Embryonic facial prominence (tissue), 1 donor: Measurements from ENCODE around the gene TUBB4A.
"Not testable (repeated sequence)": the region's sequence is repeated elsewhere in the genome, so short reads cannot be mapped to it uniquely, and the experiment has no call there.

ENCODE experiments used
- DNase-seq: peaks from one replicate; pipeline ENCODE4 v3.0.0-alpha.2; 2016; ENCODE audit errors: extremely low spot score

The TUBB4A gene

DNA sequence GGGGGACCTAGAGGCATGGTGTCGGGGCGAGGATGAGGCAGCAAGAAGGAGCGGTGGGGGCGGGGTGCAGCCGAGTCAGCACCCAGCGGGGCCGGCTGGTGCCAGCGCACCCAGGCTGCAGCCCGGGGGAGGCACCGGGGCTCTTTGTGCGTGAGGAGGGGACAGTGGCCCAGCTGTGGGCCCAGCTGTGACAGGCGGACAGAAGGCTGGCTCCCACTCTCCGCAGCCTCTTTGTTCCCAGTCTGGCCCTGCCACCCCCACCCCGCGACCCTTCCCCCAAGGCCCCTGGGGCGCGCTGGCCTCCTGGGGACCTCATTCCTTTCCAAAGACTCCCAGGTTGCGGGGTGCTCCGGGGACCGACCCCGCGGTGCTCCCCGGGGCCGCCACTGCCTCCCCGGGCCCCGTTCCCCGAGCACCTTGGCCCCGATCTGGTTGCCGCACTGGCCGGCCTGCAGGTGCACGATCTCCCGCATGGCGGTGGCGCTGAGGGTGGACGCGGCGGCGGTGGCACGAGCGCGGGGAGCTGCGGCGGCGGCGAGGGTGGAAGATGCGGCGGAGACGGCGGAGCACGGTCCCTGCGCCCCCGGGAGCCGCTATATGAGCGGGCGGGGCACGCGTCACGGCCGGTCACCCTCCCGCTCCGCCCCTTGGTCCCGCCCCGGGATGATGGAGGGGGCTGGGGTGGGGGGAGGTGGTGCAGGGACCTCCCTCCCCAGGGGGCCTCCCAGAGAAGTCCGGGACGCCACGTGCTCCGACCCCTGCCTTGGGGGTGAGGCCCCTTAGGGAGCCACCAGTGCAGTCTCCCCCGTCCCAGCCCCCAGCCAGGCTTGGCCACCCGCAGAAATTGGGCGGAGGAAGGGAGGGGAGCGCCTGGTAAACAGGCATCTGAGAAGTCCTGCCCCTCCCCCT, at the start of gene TUBB4A:
TSS of gene TUBB4A (minus strand) at position 570 of the 909 bp plus-strand sequence. CDS start at position 473, 97 bp downstream.
- DNase-seq = no peak

DNA sequence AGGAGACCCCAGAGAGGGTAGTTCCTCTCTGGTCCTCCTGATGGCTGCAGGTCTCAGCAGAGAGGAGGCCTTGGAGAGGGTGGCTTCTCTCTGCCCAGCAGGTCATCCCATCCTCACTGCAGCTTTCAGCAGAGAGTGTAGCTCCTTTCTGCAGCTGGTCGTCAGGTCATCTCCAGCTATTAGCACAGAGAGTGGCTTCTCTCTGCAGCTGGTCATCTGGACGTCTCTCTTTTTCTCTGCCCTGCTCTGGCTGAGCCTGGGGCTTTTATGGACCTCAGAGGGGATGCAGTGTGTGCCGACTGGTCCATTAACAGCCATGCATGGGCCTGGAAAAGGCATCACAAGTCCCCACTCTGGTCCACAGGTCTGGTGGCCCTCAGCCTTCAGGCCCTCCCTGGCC, 49.0 kb upstream of the TUBB4A start:
- no peak for DNase-seq

DNA sequence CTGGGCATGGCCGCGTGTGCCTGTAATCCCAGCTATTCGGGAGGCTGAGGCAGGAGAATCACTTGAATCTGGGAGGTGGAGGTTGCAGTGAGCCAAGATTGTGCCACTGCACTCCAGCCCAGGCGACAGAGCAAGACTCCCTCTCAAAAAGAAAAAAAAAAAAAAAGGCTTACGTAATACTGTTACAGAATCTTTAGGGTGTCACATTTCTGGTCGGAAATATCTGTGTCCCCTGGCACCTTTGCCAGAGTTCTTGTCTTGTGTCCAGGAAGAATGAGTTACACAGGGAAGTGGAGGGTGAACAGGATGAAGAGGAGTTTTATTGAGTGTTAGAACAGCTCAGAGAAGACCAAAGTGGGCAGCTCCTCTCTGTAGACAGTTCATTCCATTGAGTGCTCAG, 48.6 kb upstream of the TUBB4A start:
- DNase-seq = not testable (repeated sequence)

DNA sequence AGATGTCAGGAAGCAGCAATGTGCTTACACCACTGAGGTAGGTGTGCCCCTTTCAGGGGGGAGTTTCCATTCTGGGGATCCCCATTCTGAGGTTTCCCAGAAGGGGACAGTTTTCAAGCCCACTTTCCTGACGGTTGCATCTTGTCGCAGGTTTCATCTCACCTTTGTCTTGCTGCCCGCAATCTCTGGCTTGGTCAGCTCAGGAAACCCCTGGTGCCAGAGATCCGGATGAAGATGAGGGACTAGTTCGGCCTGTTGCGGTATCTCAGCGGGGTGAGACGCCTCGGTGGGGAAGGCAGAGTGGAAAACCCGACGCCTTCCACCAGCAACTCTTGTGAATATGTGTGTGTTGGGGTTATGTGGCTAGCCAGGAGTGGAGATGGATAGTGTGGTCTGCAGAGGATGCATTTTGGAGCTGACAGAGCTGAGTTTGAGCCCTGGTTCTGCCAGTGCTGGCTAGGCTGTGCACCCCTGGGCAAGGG, 41.8 kb upstream of the TUBB4A start:
- DNase-seq = no peak

DNA sequence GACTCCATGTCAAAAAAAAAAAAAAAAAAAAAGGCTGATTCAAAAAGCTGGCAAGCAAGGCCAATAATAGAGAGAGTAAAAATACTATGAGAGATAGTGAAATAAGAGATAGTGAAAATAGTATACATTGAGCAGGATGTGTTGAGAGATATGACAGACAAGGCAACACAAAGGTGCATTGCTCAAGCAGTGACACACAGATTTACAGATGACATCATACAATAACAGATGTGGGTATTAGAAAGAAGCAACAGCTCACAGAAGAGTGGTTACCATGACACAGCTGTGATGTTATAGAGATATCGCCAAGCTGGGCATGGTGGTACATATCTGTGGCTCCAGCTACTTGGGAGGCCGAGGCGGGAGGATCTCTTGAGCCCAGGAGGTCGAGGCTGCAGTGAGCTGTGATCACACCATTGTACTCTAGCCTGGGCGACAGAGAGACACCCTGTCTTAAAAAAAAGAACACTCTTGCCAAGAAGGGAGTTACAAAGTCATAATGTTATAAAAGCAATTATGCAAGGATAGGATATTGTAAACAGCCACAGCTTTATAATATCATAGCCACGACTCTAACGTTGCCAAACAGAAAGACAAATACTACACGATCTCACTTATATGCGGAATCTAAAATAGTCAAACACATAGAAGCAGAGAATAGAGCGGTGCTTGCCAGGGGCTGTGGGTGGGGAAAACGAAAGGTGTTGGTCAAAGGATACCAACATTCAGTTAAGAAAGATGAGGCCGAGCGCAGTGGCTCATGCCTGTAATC, 39.0 kb upstream of the TUBB4A start:
- DNase-seq = no peak

DNA sequence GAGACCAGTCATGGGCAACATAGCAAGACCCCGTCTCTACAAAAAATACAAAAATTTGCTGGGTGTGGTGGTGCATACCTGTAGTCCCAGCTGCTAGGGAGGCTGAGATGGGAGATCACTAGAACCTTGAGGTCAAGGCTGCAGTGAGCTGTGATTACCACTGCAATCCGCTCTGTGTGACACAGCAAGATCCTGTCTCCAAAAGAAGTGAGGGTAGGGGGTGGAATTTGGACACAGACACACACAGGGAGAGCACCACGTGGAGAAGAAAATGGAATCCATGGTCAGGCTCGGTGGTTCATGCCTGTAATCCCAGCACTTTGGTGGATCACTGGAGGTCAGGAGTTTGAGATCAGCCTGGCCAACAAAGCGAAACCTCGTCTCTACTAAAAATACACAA, 37.4 kb upstream of the TUBB4A start:
- DNase-seq = no peak

DNA sequence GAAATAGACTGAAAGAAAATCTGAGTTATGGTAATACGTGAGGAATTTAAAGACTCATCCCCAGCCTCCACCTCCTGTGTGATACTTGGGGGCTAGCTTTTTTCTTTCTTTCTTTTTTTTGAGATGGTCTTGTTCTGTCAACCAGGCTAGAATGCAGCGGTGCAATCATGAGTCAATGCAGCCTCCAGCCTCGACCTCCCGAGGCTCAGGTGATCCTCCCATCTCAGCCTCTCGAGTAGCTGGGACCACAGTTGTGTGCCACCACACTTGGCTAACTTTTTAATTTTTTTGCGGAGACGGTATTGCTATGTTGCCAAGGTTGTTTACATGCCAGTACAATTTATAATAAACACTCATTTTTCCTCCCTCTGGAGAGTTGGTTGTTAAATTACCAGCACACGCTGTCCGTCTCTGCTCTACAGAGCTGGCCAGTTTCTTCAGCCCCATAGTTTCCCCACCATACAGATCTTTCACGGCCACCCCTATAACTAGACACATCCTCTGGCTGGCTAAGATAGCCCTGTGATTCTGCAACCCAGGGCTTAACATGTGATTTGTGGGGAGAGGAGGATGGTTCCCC, 33.5 kb upstream of the TUBB4A start:
- DNase-seq = no peak

DNA sequence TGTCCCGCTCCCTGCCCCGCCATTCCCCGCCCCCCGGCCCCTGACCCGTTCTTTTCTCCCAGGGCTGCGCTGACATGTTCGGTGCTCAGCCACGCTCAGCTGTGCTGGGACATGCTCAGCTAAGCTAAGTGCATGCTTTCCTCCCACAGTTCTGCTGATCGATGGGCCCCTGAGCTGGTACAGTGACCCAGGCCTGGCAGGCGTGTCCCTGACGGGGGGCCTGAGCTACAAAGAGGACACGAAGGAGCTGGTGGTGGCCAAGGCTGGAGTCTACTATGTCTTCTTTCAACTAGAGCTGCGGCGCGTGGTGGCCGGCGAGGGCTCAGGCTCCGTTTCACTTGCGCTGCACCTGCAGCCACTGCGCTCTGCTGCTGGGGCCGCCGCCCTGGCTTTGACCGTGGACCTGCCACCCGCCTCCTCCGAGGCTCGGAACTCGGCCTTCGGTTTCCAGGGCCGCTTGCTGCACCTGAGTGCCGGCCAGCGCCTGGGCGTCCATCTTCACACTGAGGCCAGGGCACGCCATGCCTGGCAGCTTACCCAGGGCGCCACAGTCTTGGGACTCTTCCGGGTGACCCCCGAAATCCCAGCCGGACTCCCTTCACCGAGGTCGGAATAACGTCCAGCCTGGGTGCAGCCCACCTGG, 32.5 kb upstream of the TUBB4A start:
- DNase-seq = no peak

DNA sequence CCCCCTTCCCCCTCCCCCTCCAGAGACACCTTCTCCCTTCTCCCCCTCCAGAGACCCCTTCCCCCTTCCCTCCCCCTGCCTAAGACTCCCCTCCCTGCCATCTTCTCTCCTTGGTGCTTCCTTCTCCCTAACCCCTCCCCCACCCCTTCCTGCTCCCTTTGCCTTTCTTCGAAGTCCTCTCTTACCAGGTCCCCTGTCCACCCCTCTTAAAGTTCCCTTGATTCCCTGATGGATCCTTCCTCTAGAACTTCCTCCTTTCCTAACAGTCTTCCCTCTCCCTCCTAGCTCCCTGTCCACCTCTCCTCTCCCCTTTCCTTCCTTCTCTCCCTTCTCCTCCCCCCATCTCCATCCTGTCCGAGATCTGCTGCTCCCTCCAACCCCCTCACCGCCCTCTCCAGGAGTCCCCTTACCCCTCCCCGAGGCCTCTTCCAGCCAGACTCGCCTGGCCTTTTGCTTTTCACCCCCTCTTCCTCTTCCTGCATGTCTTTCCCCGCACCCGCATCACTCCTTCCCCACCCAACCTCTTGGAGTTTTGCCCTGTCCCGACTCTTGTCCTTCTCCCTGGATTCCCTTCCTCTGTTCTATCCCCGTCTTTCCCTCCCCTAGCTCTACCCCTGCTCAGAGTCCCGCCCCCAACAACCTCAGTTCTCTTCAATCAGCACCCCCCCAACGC, 31.8 kb upstream of the TUBB4A start:
- no peak for DNase-seq

DNA sequence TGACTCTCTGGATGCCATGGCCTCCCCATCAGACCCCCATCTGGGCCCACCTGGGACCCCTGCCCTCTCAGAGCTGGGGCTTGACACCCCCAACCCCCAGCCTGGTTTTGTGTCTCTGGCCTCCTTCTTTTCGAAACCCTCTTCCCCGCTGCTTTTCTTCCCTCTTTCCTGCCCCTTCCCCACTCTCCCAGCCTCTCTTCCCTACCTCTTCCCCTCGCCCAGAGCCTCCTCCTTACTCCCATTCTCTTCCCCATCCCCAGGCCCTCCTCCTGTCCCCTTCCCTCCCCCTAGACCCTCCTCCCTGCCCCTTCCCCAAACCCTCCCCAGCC, 30.9 kb upstream of the TUBB4A start:
- no peak for DNase-seq

DNA sequence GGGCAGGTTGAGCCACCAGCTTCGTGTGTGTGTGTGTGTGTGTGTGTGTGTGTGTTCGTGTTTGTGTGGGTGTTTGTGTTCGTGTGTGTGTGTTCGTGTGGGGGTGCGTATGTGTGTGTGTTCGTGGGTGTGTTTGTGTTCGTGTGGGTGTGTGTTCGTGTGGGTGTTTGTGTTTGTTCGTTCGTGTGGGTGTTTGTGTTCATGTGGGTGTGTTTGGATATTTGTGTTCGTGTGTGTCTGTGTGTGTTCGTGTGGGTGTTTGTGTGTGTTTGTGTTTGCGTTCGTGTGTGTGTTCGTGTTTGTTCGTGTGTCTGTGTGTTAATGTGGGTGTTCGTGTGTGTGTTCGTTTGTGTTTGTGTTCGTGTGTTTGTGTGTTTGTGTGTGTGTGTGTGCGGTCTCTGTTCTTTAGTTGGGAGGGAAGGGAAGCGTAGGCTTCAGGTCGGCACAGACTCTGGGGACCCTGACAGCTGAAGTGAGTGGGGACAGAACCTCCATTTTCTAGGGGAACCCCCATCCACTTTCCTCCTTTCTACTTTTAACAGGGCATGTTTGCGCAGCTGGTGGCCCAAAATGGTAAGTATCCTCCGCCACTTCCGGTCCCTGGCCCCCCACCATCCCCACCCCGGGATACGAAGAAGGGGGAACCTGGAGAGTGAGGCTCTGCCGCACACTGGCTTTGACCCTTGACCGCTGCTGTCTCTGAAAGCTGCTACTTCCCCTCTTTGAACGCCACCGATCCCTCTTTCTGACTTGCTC, 30.3 kb upstream of the TUBB4A start:
- no peak for DNase-seq

DNA sequence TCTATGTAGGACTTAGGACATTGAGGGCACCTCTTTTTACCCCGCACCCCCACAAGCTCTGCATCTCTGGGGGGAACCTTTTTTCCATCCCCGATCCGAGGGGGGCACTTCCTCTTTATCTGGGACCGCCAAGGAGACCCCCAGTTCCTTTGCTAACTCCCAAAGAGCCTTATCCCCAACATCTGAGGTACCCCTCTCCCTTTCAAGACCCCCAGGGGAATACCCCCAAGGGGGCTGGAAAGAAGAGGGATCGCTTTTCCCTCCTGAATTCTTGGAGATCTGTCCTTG, 29.8 kb upstream of the TUBB4A start:
- DNase-seq = no peak

DNA sequence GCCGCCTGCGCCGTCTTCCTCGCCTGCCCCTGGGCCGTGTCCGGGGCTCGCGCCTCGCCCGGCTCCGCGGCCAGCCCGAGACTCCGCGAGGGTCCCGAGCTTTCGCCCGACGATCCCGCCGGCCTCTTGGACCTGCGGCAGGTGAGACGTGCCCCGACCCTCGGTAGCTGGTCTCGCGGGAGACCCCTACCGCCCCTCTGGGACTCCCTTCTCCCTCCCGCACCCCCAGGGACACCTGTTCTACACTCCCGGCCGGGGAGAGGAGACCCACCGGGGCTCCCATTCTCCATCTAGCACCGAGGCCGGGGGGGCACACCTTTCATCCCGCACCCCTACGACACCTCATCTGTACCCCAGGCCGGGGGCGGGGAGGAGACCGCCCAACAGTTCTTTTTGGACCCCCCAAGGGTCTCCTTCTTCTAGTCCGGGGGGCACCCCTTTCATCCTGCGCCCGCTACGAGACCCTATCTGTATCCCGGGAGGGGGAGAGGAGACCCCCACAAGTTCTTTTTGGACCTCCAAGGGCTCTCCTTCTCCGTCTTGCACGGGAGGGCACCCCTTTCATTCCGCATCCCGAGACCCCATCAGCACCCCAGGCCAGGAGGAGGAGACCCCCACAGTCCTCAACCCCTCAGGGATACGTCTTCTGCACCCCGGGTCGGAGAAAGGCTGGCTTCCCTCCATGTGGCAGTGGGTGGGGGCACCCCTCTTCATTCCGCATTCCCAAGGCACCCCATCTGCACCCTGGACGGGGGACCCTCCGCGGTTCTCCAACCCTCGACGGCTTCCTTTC, 29.2 kb upstream of the TUBB4A start:
- no peak for DNase-seq

DNA sequence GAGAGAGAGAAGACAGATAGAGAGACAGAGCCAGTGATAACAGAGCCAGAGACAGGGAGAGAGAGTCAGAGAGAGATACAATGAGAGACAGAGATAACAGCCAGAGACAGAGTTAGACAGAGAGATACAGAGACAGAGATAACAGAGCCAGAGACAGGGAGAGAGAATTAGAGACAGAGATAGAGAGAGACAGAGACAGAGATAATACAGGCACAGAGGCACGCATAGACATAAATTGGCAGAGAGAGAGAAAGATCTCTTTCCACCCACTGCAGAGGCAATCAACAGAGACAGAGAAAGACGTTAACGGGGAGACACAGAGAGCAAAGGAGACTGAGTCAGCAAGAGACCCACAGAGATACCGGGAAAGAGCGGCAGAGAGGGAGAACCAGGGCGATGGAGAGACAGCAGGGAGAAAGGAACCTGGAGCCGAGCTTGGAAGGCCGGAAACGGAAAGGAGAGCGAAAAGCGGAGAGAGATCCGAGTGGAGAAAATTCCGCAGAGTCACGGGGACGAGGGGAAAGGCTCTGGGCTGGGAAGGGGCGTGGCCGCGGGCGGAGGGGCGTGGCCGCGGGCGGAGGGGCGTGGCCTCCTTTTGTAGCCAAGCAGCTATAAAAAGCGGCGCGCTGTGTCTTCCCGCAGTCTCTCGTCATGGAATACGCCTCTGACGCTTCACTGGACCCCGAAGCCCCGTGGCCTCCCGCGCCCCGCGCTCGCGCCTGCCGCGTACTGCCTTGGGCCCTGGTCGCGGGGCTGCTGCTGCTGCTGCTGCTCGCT, 28.5 kb upstream of the TUBB4A start, which contains the start of gene TNFSF9:
TSS of gene TNFSF9 (plus strand) at position 641 of the 777 bp plus-strand sequence. CDS start at position 652, 11 bp downstream.
- DNase-seq = peak; percentile 74

DNA sequence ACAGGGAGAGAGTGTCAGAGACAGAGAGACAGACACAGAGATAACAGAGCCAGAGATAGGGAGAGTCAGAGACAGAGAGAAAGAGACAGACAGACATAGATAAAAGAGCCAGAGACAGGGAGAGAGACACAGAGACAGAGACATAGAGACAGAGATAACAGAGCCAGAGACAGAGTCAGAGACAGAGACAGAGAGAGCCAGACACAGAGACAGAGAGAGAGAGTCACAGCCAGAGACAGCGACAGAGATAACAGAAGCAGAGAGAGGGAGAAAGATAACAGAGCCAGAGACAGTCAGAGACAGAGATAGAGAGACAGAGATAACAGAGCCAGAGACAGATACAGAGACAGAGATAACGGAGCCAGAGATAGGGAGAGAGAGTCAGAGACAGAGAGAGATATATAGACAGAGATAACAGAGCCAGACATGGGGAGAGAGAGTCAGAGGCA, 27.9 kb upstream of the TUBB4A start:
- DNase-seq = no peak

DNA sequence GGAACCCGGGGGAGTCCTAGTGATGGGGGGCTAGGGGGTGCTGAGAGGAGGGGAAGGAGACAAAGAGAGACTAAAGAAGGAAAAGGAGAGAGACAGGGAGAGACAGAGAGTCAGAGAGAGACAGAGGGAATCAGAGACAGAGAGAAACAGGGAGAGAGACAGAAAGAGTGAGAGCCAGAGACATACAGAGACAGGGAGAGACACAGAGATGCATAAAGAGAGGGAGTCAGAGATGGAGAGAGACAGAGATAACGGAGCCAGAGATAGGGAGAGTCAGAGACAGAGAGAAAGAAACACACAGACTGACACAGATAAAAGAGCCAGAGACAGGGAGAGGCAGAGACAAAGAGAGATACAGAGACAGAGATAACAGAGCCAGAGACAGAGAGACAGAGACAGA, 27.2 kb upstream of the TUBB4A start:
- DNase-seq = no peak

DNA sequence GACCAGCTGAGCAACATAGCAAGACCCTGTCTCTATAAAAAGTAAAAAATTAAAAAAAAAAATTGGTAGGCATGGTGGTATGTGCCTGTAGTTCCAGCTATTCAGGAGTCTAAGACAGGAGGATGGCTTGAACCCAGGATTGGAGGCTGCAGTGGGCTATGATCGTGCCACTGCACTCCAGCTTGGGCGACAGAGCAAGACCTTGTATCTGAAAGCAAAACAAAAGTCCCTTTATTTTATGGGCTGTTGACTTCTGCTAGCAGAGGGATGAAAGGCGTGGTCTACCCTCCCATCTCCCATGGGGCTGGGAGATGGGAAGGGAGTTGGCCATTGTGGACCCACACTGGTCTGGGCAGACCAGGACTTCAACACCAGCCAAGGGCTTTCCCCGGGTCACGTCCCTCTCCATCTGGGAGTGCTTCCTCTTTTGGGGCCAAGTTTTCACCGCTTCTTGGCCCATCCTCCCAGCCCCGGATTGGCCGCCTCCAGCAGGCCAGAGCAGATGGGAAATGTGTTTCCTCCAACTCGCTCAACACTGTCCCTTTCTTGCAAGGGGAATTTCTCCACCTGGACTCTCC, 26.5 kb upstream of the TUBB4A start:
- no peak for DNase-seq

DNA sequence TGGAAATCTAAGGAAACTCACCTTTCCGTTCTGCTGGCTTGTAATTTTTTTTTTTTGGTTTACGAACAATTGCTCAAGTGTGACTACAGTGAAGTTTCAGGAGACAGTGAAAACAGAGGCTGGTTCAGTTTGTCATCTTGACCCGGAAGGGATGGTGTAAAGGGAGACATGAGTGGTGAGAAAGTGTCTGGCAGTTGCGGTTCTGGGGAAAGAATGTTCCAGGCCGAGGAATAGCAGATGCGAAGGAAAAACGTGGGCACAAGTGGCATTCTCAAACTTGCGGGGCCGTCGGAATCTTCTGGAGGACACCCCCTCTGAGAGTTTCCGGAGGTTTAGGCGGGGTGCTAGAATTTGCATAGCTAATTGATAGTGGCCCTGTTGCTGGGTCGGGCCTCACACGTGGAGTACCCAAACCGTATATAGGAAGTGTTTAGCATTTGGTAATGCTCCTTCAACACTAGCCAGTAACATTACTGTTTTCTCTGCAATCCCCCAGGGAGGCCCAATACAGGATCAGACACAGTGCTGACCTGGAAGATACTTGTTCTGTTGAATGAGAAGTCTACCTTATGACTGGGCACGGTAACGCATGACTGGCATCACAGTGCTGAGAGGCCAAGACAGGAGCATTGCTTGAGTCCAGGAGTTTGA, 25.9 kb upstream of the TUBB4A start:
- DNase-seq = no peak
